ENCODE results near the gene C1orf116. TPM values are rescaled to one million over a fixed set of nuclear protein-coding genes. Genes with fewer than 3 reads are reported as not detected.

The C1orf116 gene
- total and polyA plus RNA-seq, 10 of the 15 experiments (the other 5 are each of a cell fraction or from before 2014, with no cell fraction given): 0.01 to 0.08 TPM; not detected in 8

- Histone ChIP-seq H3K27ac (ENCODE audit: control insufficient read depth, insufficient read depth) (no peak overlapping the region), H3K27me3 (replicated peaks in 1 of 2; ENCODE audit: control insufficient read depth in 2 of 2, insufficient read depth in 2 of 2, low read length in 1 of 2) (peaks cover 3 to 4% of the 10 kb centered on the region in 2 experiments; a peak in 3 of 4 replicates), H3K9me3 (replicated peaks; ENCODE audit: control insufficient read depth, insufficient read depth, low read length) (no peaks in the 10 kb centered on the region), H3K79me2 (ENCODE audit: control insufficient read depth, insufficient read depth, low read length) (no peaks in the 10 kb centered on the region), H2AFZ (ENCODE audit: control insufficient read depth, low read depth, low read length) (no peak overlapping the region), H3K4me1 (ENCODE audit: control insufficient read depth, insufficient read depth, low read length) (no peaks in the 10 kb centered on the region), H3K9ac (ENCODE audit: control insufficient read depth, insufficient read depth, low read length) (no peak overlapping the region), H3K36me3 (ENCODE audit: control insufficient read depth in 2 of 2, insufficient read depth in 2 of 2, low read length in 1 of 2) (no peaks in the 10 kb centered on the region), H4K20me1 (ENCODE audit: control insufficient read depth, insufficient read depth) (no peaks in the 10 kb centered on the region), H3K4me3 (no peak overlapping the region), H3K4me2 (ENCODE audit: control insufficient read depth, insufficient read depth) (no peak overlapping the region)
- ATAC-seq (peak; percentile 69), DNase-seq (ENCODE audit: low read depth, low spot score) (no peak), FAIRE-seq (no peak)
- intact Hi-C loops (cut with micrococcal nuclease; ENCODE audit: unreplicated experiment) (no loop called here), in situ Hi-C loops (cut with MboI) (no loop called here)
- ChIA-PET POLR2A (no interaction called here), RAD21 (ENCODE audit: unreplicated experiment) (no interaction called here), CTCF (interaction anchor here (0.7 to 1.6 kb wide), 2 partner anchors 61 to 185 kb away, joined by 3 to 4 read pairs; no protein-coding TSS in a partner anchor), SMC1A (ENCODE audit: uncharacterized antibody, unreplicated experiment) (interaction anchor here (1.2 kb wide), 1 partner anchor 10 kb away, joined by 3 read pairs; no protein-coding TSS in a partner anchor)
- BruUV-seq (replicated peaks): no TSS peak
- TF ChIP-seq MLLT1 (IDR thresholded peaks at IDR 0.05): no peak
- TF ChIP-seq YY1 (IDR thresholded peaks at IDR 0.05; ENCODE audit: low read depth, low read length): no peak
- TF ChIP-seq RUNX3 (IDR thresholded peaks at IDR 0.05; ENCODE audit: low read length): no peak
- TF ChIP-seq IRF5 (IDR thresholded peaks at IDR 0.05; ENCODE audit: borderline replicate concordance): no peak
- no peak for TF ChIP-seq PKNOX1 (IDR thresholded peaks at IDR 0.05)
- TF ChIP-seq LARP7 (IDR thresholded peaks at IDR 0.05): no peak
These were observed 2.4 kb upstream of the C1orf116 start for GRCh38 chr1:207034998-207035397.
